Neural cell (in vitro differentiated cells): ENCODE data around the gene ITPKB. TPM values are rescaled to one million over a fixed set of nuclear protein-coding genes. Genes with fewer than 3 reads are reported as not detected.

Experiments used
- H2AFZ ChIP-seq: fragments of 200-600, 300-800 bp; sonication (generic), shearing (Covaris generic); 2 replicates; pipeline ENCODE4 v1.6.0; 2014; ENCODE audit warnings: low read depth, mild to moderate bottlenecking, antibody characterized with exemption, low read length, moderate library complexity
- H3F3A ChIP-seq: fragments of 200-600 bp; shearing (Covaris generic); 2 replicates; pipeline ENCODE4 v1.6.1; 2016; ENCODE audit warnings: mild to moderate bottlenecking, moderate library complexity, mixed read lengths, antibody characterized with exemption, low read length; ENCODE audit not compliant: insufficient read depth, poor library complexity, severe bottlenecking
- H3K27ac ChIP-seq: fragments of 200-600, 300-800 bp; sonication (generic), shearing (Covaris generic); 2 replicates; pipeline ENCODE4 v1.5.1; 2014; ENCODE audit warnings: mild to moderate bottlenecking, low read length, moderate library complexity
- H3K27me3 ChIP-seq: fragments of 300-800, 200-600 bp; sonication (generic), shearing (Covaris generic); 2 replicates; pipeline ENCODE4 v1.6.0; 2014; ENCODE audit warnings: mild to moderate bottlenecking, low read depth, low read length, moderate library complexity; ENCODE audit not compliant: insufficient read depth
- H3K36me3 ChIP-seq: fragments of 300-800, 200-600 bp; sonication (generic), shearing (Covaris generic); 2 replicates; pipeline ENCODE4 v1.5.1; 2014; ENCODE audit warnings: mild to moderate bottlenecking, antibody characterized with exemption, low read length, moderate library complexity; ENCODE audit not compliant: insufficient read depth
- H3K4me2 ChIP-seq: fragments of 300-800, 200-600 bp; sonication (generic), shearing (Covaris generic); 2 replicates; pipeline ENCODE4 v1.6.0; 2014; ENCODE audit warnings: mild to moderate bottlenecking, low read length
- H3K4me3 ChIP-seq: fragments of 300-800, 200-600 bp; sonication (generic), shearing (Covaris generic); 2 replicates; pipeline ENCODE4 v1.5.1; 2014; ENCODE audit warnings: mild to moderate bottlenecking, low read length, moderate library complexity
- H3K79me2 ChIP-seq: fragments of 200-600 bp; shearing (Covaris generic); replicated peaks from 2 replicates; pipeline ENCODE4 v1.6.0; 2014; ENCODE audit warnings: mild to moderate bottlenecking, low read length, moderate library complexity; ENCODE audit not compliant: insufficient read depth
- H3K9ac ChIP-seq: fragments of 300-800, 200-600 bp; sonication (generic), shearing (Covaris generic); 2 replicates; pipeline ENCODE4 v1.6.1; 2016; ENCODE audit warnings: mild to moderate bottlenecking, low read length, mixed read lengths
- H3K9me2 ChIP-seq: fragments of 200-600 bp; shearing (Covaris generic); 2 replicates; pipeline ENCODE4 v1.6.1; 2016; ENCODE audit warnings: mild to moderate bottlenecking, low read length, mixed read lengths; ENCODE audit not compliant: insufficient read depth
- H3K9me3 ChIP-seq: fragments of 200-600, 300-800 bp; sonication (generic), shearing (Covaris generic); 2 replicates; pipeline ENCODE4 v1.6.1; 2016; ENCODE audit warnings: mild to moderate bottlenecking, mixed run types, low read length, moderate library complexity, mixed read lengths
- H4K20me1 ChIP-seq: fragments of 200-600 bp; shearing (Covaris generic); 2 replicates; pipeline ENCODE4 v1.6.1; 2016; ENCODE audit warnings: mild to moderate bottlenecking, mixed run types; ENCODE audit not compliant: insufficient read depth
- CTCF ChIP-seq: fragments of 450-650 bp; IDR thresholded peaks from 2 replicates; pipeline ENCODE4 v1.5.1; 2014; ENCODE audit warnings: antibody characterized with exemption, mild to moderate bottlenecking, moderate library complexity; ENCODE audit not compliant: poor library complexity, severe bottlenecking
- EP300 ChIP-seq: fragments of 450-650 bp; conservative IDR thresholded peaks from 2 replicates; pipeline ENCODE4 v1.6.1; 2014; ENCODE audit warnings: antibody characterized with exemption, mild to moderate bottlenecking, moderate library complexity; ENCODE audit not compliant: poor library complexity, severe bottlenecking
- EZH2 ChIP-seq: fragments of 200-600, 300-800 bp; shearing (Covaris generic), sonication (generic); IDR thresholded peaks from 2 replicates; pipeline ENCODE4 v1.6.1; 2014; ENCODE audit warnings: antibody characterized with exemption, low read length, borderline replicate concordance, mild to moderate bottlenecking; ENCODE audit not compliant: insufficient read depth, poor library complexity, severe bottlenecking
- MXI1 ChIP-seq: fragments of 450-650 bp; conservative IDR thresholded peaks from 2 replicates; pipeline ENCODE4 v1.6.1; 2014; ENCODE audit warnings: antibody characterized with exemption, mild to moderate bottlenecking; ENCODE audit not compliant: poor library complexity, severe bottlenecking
- POLR2AphosphoS5 ChIP-seq: IDR thresholded peaks from 2 replicates; pipeline ENCODE4 v1.6.1; 2012
- RAD21 ChIP-seq: fragments of 450-650 bp; conservative IDR thresholded peaks from 2 replicates; pipeline ENCODE4 v1.6.1; 2014; ENCODE audit warnings: antibody characterized with exemption, mild to moderate bottlenecking, moderate library complexity
- REST ChIP-seq: IDR thresholded peaks from 2 replicates; pipeline ENCODE4 v1.6.1; 2012; ENCODE audit warnings: borderline replicate concordance
- SMC3 ChIP-seq: fragments of 450-650 bp; conservative IDR thresholded peaks from 2 replicates; pipeline ENCODE4 v1.6.1; 2014; ENCODE audit warnings: antibody characterized with exemption, mild to moderate bottlenecking, moderate library complexity; ENCODE audit not compliant: poor library complexity
- TAF1 ChIP-seq: IDR thresholded peaks from 2 replicates; pipeline ENCODE4 v1.6.1; 2012; ENCODE audit warnings: low read depth
- polyA plus RNA-seq: library from polyadenylated mRNA; depleted of rRNA; stranded (reverse); fragments of >200 nt; gene quantifications from 2 replicates; pipeline ENCODE4 v1.2.3, GENCODE V29; 2014

ITPKB gene
- polyA plus RNA-seq, 1 donor from 2014 or later: 0.19 TPM

GRCh38 chr1:226762988-226763904, 24.2 kb upstream of the ITPKB start:
- Histone ChIP-seq H3K27ac (no peak overlapping the region), H3K9me2 (no peaks in the 10 kb centered on the region), H4K20me1 (no peaks in the 10 kb centered on the region), H3F3A (no peaks in the 10 kb centered on the region), H3K9ac (no peak overlapping the region), H3K4me2 (no peak overlapping the region), H3K27me3 (no peaks in the 10 kb centered on the region), H3K9me3 (no peaks in the 10 kb centered on the region), H3K4me3 (no peak overlapping the region), H3K36me3 (no peaks in the 10 kb centered on the region), H2AFZ (no peak overlapping the region), H3K79me2 (no peaks in the 10 kb centered on the region)
- no peak for TF ChIP-seq TAF1

GRCh38 chr1:226762055-226762454, 23.0 kb upstream of the ITPKB start:
- no peaks in the 10 kb centered on the region for H3K27me3 ChIP-seq
- H2AFZ ChIP-seq: no peak overlapping the region
- no peak overlapping the region for H3K27ac ChIP-seq
- no peaks in the 10 kb centered on the region for H3K79me2 ChIP-seq
- H3K9me3 ChIP-seq: no peaks in the 10 kb centered on the region
- H3K36me3 ChIP-seq: no peaks in the 10 kb centered on the region
- H3K4me3 ChIP-seq: no peak overlapping the region
- no peak for TF ChIP-seq RAD21
- no peak for TF ChIP-seq EZH2
- TF ChIP-seq MXI1: no peak
- no peak for TF ChIP-seq EP300
- no peak for TF ChIP-seq POLR2AphosphoS5
- no peak for TF ChIP-seq CTCF
- TF ChIP-seq SMC3: no peak
- no peak for TF ChIP-seq TAF1
- TF ChIP-seq REST: no peak
- H3K9ac ChIP-seq: no peak overlapping the region
- no peaks in the 10 kb centered on the region for H4K20me1 ChIP-seq
- H3F3A ChIP-seq: no peaks in the 10 kb centered on the region
- no peak overlapping the region for H3K4me2 ChIP-seq
- no peaks in the 10 kb centered on the region for H3K9me2 ChIP-seq
